Measurements from ENCODE around the gene ZBTB45. TPM values are rescaled to one million over a fixed set of nuclear protein-coding genes. Genes with fewer than 3 reads are reported as not detected.

The ZBTB45 gene
- total RNA-seq, 1 experiment from 2014 or later, result 19.7 TPM

- TF ChIP-seq HMGXB4 (CRISPR knock-in tag; IDR thresholded peaks at IDR 0.05), result 0 out of 2 replicates have a peak, but pooled peaks have one; percentile 21
- TF ChIP-seq ATF2 (CRISPR knock-in tag; IDR thresholded peaks at IDR 0.05; ENCODE audit: borderline replicate concordance, low read depth), result no peak
- no peak for TF ChIP-seq IRF1 (CRISPR knock-in tag; IDR thresholded peaks at IDR 0.05)
- TF ChIP-seq ZNF317 (CRISPR knock-in tag; IDR thresholded peaks at IDR 0.05; ENCODE audit: borderline replicate concordance, low read depth), result no peak
- TF ChIP-seq GABPB1 (CRISPR knock-in tag; IDR thresholded peaks at IDR 0.05), result peak; percentile 38; the same call in 1 of the 2 replicates
- TF ChIP-seq FOXP1 (CRISPR knock-in tag; IDR thresholded peaks at IDR 0.05; ENCODE audit: borderline replicate concordance), result 0 out of 2 replicates have a peak, but pooled peaks have one; percentile 57
- 0 out of 2 replicates have a peak, but pooled peaks have one; percentile 38 for TF ChIP-seq ZNF232 (CRISPR knock-in tag; IDR thresholded peaks at IDR 0.05)
- TF ChIP-seq ARID4B (CRISPR knock-in tag; IDR thresholded peaks at IDR 0.05; ENCODE audit: borderline replicate concordance), result no peak
- TF ChIP-seq SMAD4 (CRISPR knock-in tag; IDR thresholded peaks at IDR 0.05), result no peak
- 0 out of 2 replicates have a peak, but pooled peaks have one; percentile 57 for TF ChIP-seq ZBTB21 (CRISPR knock-in tag; IDR thresholded peaks at IDR 0.05; ENCODE audit: borderline replicate concordance)
- no peak for TF ChIP-seq ZNF281 (CRISPR knock-in tag; IDR thresholded peaks at IDR 0.05)
- no peak for TF ChIP-seq ZNF219 (CRISPR knock-in tag; IDR thresholded peaks at IDR 0.05; ENCODE audit: borderline replicate concordance)
- peak; percentile 75; the same call in 1 of the 2 replicates for TF ChIP-seq E2F5 (CRISPR knock-in tag; IDR thresholded peaks at IDR 0.05)
- TF ChIP-seq CBFB (CRISPR knock-in tag; IDR thresholded peaks at IDR 0.05; ENCODE audit: low read depth), result 0 out of 2 replicates have a peak, but pooled peaks have one; percentile 46
- no peak for TF ChIP-seq ATF1 (CRISPR knock-in tag; IDR thresholded peaks at IDR 0.05)
- TF ChIP-seq CREB1 (CRISPR knock-in tag; IDR thresholded peaks at IDR 0.05), result no peak
- TF ChIP-seq ESRRA (CRISPR knock-in tag; IDR thresholded peaks at IDR 0.05; ENCODE audit: borderline replicate concordance), result no peak
- TF ChIP-seq CDX4 (CRISPR knock-in tag; IDR thresholded peaks at IDR 0.05; ENCODE audit: borderline replicate concordance), result no peak
- no peak for TF ChIP-seq PRRX2 (CRISPR knock-in tag; IDR thresholded peaks at IDR 0.05)
- TF ChIP-seq TP53 (CRISPR knock-in tag; IDR thresholded peaks at IDR 0.05), result no peak
- no peak for TF ChIP-seq E2F1 (CRISPR knock-in tag; IDR thresholded peaks at IDR 0.05)
- TF ChIP-seq USF1 (CRISPR knock-in tag; IDR thresholded peaks at IDR 0.05), result peak; percentile 44; the same call in 1 of the 2 replicates
- TF ChIP-seq ZNF138 (CRISPR knock-in tag; conservative IDR thresholded peaks at IDR 0.05), result no peak
These were observed 39.1 kb upstream of the ZBTB45 start (continued) for GRCh38 chr19:58558623-58559274.

Data from WTC11 (cell line).